GM21576 (cell line): ENCODE results near the gene TFPI2.

ENCODE experiments used
- ATAC-seq: cut with Tn5 transposase; IDR thresholded peaks from one replicate; pipeline ENCODE4 v1.9.1; 2021; ENCODE audit warnings: mild to moderate bottlenecking, moderate library complexity; ENCODE audit not compliant: unreplicated experiment

Gene TFPI2

GRCh38 chr7:93910076-93910994 is 19.8 kb upstream of the TFPI2 start:
- ATAC-seq, result no peak

DNA sequence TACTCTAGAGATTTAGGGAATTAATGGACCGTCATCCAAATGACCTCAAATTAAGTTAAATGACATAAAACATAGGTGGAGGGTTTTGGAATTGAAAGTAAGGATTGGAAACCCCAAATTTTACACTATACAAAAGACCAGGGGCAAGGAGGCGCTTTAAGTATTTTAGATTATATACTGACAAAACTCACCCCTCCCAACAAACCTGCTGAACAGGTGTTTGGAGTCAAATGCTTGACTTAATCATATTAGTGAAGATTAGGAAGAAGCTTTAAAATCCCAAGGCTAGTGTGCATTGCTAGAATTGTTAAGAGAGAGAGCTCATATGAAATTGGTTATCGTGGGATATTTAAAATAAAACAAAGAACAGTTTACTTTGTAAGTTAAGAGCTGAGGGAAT is 15.7 kb upstream of the TFPI2 start, which contains the start of gene GNGT1:
Gene GNGT1 (plus strand): TSS at position 301 of the 400 bp plus-strand sequence. CDS start 180 bp downstream, outside the sequence.
- ATAC-seq, result no peak

DNA sequence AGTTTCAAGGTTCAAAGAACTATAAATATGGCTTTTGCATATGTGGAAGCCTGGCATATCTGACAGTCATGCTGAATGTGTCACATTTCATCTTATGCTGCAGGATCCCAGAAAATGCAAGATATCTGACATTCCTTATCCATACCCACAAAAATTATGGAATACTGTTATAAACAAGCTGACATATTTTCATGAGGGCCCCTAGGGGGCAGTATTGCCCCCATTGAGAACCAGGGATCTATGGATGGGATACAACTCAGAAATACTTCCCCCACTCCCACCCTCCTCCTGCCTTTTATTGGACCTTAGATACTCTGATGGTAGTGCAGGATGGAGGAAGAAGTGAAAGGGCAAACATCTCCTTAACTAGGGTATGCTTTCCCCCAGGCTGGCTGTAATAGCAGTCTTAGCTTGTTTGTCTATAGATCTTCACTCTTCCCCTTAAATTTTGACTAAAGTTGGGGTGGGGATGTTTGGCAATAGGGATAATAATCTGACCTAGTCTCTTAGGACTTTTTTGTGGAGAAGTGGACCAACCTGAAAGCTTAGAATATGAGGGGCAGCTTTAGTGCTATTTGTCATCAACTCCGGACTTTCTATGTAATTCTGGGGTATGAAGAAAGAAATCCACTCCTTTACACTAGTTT is 12.3 kb upstream of the TFPI2 start:
- ATAC-seq, result peak; percentile 56

GRCh38 chr7:93897680-93898079 is 7.1 kb upstream of the TFPI2 start:
- ATAC-seq, result no peak

GRCh38 chr7:93895859-93896600 is 5.5 kb upstream of the TFPI2 start:
- ATAC-seq, result no peak

GRCh38 chr7:93894966-93895640 is 4.5 kb upstream of the TFPI2 start:
- ATAC-seq, result no peak

DNA sequence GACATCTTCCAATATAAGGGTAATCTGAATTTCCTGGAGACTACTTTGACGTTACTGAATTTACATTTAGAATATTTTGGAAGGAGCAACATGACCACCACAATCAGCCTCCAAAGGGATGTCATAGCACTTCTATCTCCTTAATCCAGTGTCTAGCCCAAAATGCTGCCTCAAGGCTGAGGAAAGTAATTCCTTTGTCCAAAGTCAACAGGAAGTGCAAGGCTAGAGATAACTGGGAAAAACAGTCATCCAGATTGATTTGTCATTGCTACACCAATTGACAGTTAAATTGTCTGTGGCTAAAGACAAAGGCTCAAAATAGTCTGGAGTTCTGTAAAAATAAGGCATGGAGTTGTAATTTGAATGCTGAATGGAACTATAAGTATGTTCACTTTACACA is 3.9 kb upstream of the TFPI2 start:
- no peak for ATAC-seq

DNA sequence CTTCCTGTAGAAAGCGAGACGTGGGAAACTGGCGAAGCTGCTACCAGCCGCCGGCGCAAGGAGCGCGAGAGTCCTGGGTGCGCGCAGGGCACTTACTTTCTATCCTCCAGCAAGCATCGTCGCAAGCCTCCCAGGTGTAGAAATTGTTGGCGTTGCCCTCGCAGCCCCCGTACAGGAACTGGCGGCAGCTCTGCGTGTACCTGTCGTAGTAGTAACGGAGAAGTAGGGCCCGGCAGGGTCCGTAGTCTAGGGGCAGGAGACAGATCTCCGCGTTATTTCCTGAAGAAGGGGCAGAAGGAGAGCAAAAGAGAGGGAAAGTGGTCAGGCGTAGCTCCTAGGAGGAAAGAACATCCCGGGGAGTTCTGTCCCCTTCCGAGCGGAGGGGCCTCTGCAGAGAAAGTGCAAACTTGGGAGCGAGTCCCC is 501 bp downstream of the TFPI2 start:
- peak; percentile 52 for ATAC-seq

DNA sequence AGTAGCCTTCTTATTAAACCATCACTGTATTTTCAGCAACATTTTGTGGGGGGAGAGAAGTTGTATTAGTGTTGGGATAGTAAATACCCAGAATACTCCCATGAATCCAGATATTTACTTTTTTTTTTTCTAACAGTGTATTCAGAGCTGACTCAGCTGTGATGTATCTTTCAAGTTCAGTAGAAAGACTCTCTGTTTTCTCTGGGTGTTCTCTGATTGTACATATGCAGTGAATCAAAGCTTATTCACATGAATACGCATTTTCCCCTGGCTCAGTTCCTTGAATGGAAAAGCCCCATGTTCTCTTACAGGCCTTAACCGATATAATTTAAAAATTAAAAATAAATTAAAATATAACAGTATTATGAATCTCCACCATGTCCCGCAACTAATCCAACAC is 1.3 kb downstream of the TFPI2 start:
- no peak for ATAC-seq

GRCh38 chr7:93884541-93884940 is 6.0 kb downstream of the TFPI2 start:
- ATAC-seq, result no peak

DNA sequence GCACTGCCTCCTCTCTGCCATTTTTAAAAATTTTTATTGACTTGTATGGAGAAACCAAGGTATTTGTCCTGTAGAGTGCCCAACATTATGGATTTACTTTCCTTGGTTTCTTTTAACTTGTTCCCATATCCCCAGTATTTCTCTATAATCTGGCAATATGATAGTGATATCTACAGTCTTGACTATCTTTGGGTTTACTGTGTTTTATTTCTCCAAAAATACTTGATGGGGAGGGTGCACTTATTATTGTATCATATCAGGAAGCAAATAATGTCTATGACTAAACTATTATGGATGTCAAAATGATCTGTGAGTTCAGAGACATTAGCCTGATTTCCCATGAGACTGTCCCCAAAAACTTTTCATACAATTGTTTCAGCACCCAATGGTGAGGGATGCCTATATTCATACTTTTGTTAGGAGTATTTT is 6.6 kb downstream of the TFPI2 start:
- no peak for ATAC-seq

GRCh38 chr7:93883078-93883916 is 7.3 kb downstream of the TFPI2 start:
- ATAC-seq, result no peak

DNA sequence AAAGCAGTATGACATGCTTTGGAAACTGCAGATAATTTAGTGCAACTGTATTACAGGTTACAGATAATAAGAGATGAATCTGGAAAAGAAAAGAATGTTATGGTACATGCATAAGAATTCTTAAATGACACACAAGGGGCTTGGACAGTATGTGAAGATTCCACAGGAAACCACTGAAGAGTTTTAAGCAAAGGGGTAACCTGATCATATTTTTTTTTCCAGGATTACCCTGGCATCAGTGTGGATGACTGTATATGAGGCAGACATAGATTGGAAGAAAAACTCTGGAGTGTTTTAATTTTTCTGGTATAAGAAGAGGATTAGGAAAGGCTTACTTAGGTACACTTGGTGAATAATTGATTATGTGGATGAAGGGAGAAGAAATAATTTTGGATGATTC is 8.1 kb downstream of the TFPI2 start:
- ATAC-seq, result no peak

DNA sequence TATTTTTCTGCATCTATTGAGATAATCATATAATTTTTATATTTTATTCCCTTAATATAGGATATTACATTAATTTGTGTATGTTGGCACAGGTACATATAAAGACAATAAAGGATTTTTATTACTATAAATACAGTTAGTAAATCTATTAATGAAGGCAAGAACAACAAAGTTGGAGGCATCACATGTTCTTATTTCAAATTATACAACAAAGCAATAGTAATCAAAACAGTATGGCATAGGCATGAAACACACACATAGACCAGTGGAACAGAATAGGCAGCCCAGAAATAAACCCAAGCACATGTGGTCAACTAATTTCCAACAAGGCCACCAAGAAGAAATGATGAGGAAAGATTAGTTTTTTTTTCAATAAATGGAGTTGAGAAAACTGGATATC is 11.2 kb downstream of the TFPI2 start:
- ATAC-seq, result no peak

GRCh38 chr7:93877742-93878141 is 12.8 kb downstream of the TFPI2 start:
- no peak for ATAC-seq

DNA sequence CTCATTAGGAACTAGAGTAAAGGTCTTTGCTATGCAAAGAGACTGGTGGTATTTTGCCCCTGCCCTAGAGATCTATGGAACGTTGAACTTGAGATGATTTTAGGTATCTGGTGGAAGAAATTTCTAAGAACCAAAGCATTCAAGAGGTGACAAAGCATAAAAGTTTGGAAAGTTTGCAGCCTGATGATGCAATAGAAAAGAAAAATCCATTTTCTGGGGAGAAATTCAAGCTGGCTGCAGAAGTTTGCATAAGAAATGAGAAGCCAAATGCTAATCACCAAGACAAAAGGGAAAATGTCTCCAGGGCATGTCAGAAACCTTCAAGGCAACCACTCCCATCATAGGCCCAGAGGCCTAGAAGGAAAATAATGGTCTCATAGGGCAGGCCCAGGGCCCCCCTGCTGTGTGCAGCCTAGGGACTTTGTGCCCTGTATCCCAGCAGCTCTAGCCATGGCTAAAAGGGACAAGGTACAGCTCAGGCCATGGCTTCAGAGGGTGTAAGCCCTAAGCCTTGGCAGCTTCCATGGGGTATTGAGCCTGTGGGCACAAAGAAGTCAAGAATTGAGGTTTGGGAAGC is 16.5 kb downstream of the TFPI2 start:
- no peak for ATAC-seq

DNA sequence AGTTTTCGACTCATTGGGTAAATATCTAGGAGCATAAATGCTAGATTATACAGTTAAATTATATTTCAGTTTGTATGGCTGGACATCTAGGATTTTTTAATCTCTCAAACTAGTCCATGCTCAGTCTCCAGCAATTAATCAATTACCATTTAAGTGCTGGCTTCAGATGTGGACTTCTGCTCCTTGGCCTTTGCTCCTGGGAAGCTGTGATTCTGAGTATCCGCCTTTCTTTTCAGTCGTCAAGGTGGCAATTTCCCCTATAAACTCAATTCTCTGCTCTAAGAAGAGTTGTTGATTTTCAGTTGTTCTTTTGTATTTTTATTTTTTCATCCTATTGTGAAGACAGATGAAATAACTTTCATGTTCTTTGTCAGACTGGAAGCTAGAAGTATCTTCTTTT is 23.7 kb downstream of the TFPI2 start:
- no peak for ATAC-seq

DNA sequence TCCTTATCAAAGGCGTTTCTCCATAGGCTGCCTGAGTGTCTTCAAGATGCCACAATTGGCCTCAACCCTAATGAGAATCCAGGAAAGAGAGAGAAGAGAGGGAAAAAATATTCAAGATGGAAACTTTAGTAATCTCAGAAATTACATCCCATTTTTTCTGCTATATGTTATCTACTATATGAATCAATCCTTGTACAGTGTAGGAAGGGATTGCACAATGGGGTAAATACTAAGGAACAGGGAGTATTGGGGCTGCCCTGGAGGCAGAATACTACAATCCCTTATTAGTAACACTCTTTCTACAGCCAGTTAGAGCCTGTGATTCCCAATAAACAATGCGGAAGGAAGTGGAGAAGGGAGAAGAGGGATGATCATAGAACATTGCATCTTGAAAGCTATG is 27.9 kb downstream of the TFPI2 start:
- no peak for ATAC-seq

- no peak for ATAC-seq
Observed at GRCh38 chr7:93861325-93861949, 29.1 kb downstream of the TFPI2 start.
